HCT116 (cell line): ENCODE results near the gene EFNB2. TPM values are rescaled to one million over a fixed set of nuclear protein-coding genes. Genes with fewer than 3 reads are reported as not detected.
A peak's percentile ranks its signal among the peaks of the same experiment; 100 is the strongest.

ENCODE experiments used
- ATAC-seq: fragments of 200-7000 bp; cut with Tn5 transposase; 2 replicates; pipeline ENCODE4 v1.9.1; 2020; ENCODE audit warnings: mild to moderate bottlenecking, moderate library complexity
- BruUV-seq: library from RNA; stranded (reverse); fragments of 400-500 nt; replicated peaks from 2 replicates; lab custom pipeline; 2021; lab: Mats Ljungman, UMichigan
- CTCF ChIA-PET: fragments of 300-600 bp; sonication (Branson Sonifier 250); formaldehyde crosslinking; loops from one replicate; lab custom pipeline; 2021; ENCODE audit warnings: antibody characterized with exemption; lab: Charles Lee
- POLR2A ChIA-PET: fragments of 300-600, 350-600 bp; sonication (Branson Sonifier 250); formaldehyde crosslinking; loops from one replicate; lab custom pipeline; 2021; ENCODE audit warnings: antibody characterized with exemption; lab: Charles Lee
- RAD21 ChIA-PET, 2 experiments: fragments of 300-600 bp; sonication (Branson Sonifier 250); formaldehyde crosslinking; loops; one replicate each; lab custom pipeline; 2023; ENCODE audit warnings: low total read pairs in 2 of 2; ENCODE audit not compliant: uncharacterized antibody in 2 of 2, unreplicated experiment in 2 of 2, low non-redundant PET in 1 of 2; lab: Charles Lee
- DNase-seq: peaks from one replicate; pipeline ENCODE4 v3.0.0-alpha.2; 2010; ENCODE audit warnings: low read depth, low spot score
- H2AFZ ChIP-seq: fragments of 200-600 bp; shearing (Covaris generic), sonication (generic); 2 replicates; pipeline ENCODE4 v1.6.1; 2017; ENCODE audit warnings: low read depth, mixed run types, mixed read lengths, antibody characterized with exemption, low read length; ENCODE audit not compliant: poor library complexity, severe bottlenecking
- H3K27ac ChIP-seq: 2 replicates; pipeline ENCODE4 v1.5.1; 2012; ENCODE audit warnings: low read depth, low read length
- H3K27me3 ChIP-seq: fragments of 200-600 bp; sonication (generic); 2 replicates; pipeline ENCODE4 v1.6.1; 2016; ENCODE audit warnings: mixed run types, low read length, mixed read lengths; ENCODE audit not compliant: insufficient read depth
- H3K36me3 ChIP-seq, 2 experiments: fragments of 200-500 bp in 1 of 2; fragments of 200-600 bp in 1 of 2; sonication (Bioruptor generic) in 1 of 2; sonication (generic) in 1 of 2; 2 replicates each; pipeline versions ENCODE4 v1.5.1 to v1.6.1; 2014 to 2016; ENCODE audit warnings: low read length in 2 of 2, inconsistent platforms in 1 of 2, mixed read lengths in 1 of 2, mixed run types in 1 of 2; ENCODE audit not compliant: insufficient read depth in 2 of 2, control insufficient read depth in 1 of 2
- H3K4me1 ChIP-seq, 2 experiments: fragments of 200-600 bp in 1 of 2; sonication (generic) in 1 of 2; 2 replicates each; pipeline versions ENCODE4 v1.5.1 to v1.6.1; 2012 to 2017; ENCODE audit warnings: low read length in 2 of 2, inconsistent platforms in 1 of 2, mild to moderate bottlenecking in 1 of 2, mixed read lengths in 1 of 2, mixed run types in 1 of 2, moderate library complexity in 1 of 2; ENCODE audit not compliant: insufficient read depth in 2 of 2, control insufficient read depth in 1 of 2
- H3K4me2 ChIP-seq: fragments of 200-600 bp; sonication (generic); 2 replicates; pipeline ENCODE4 v1.6.1; 2017; ENCODE audit warnings: mixed run types, low read length, mixed read lengths
- H3K4me3 ChIP-seq, 2 experiments: fragments of 200-600 bp in 1 of 2; sonication (generic) in 1 of 2; replicated peaks in 1 of 2; 2 replicates each; pipeline ENCODE4 v1.5.1; 2011 to 2016; ENCODE audit warnings: low read length in 2 of 2, control low read depth in 1 of 2, low read depth in 1 of 2, mild to moderate bottlenecking in 1 of 2, mixed read lengths in 1 of 2, mixed run types in 1 of 2
- H3K79me2 ChIP-seq: fragments of 200-600 bp; sonication (generic); 2 replicates; pipeline ENCODE4 v1.6.1; 2017; ENCODE audit warnings: mild to moderate bottlenecking, mixed run types, low read length, moderate library complexity, mixed read lengths; ENCODE audit not compliant: insufficient read depth
- H3K9ac ChIP-seq: fragments of 200-600 bp; sonication (generic); 2 replicates; pipeline ENCODE4 v1.6.1; 2016; ENCODE audit warnings: low read length, mixed read lengths
- H3K9me2 ChIP-seq: fragments of 200-600 bp; sonication (generic), shearing (Covaris generic); 2 replicates; pipeline ENCODE4 v1.6.1; 2017; ENCODE audit warnings: mixed run types, mild to moderate bottlenecking, moderate library complexity; ENCODE audit not compliant: insufficient read depth
- H3K9me3 ChIP-seq, 2 experiments: fragments of 200-500 bp in 1 of 2; fragments of 200-600 bp in 1 of 2; sonication (Bioruptor generic) in 1 of 2; sonication (generic) in 1 of 2; 2 replicates each; pipeline ENCODE4 v1.6.1; 2014 to 2017; ENCODE audit warnings: low read length in 2 of 2, mixed read lengths in 2 of 2, inconsistent platforms in 1 of 2, low read depth in 1 of 2, mild to moderate bottlenecking in 1 of 2, mixed run types in 1 of 2, moderate library complexity in 1 of 2; ENCODE audit not compliant: control insufficient read depth in 1 of 2, insufficient read depth in 1 of 2
- H4K20me1 ChIP-seq: fragments of 200-600 bp; sonication (generic), shearing (Covaris generic); 2 replicates; pipeline ENCODE4 v1.6.1; 2017; ENCODE audit warnings: mixed run types, mild to moderate bottlenecking, moderate library complexity; ENCODE audit not compliant: insufficient read depth
- CBX3 ChIP-seq: IDR thresholded peaks from 2 replicates; pipeline ENCODE4 v1.6.1; 2012; ENCODE audit warnings: low read depth
- EGR1 ChIP-seq: IDR thresholded peaks from 2 replicates; pipeline ENCODE4 v1.6.1; 2012; ENCODE audit warnings: low read depth
- ELF1 ChIP-seq: IDR thresholded peaks from 2 replicates; pipeline ENCODE4 v1.6.1; 2012; ENCODE audit warnings: low read depth, borderline replicate concordance
- EZH2phosphoT487 ChIP-seq: fragments of 200-600 bp; IDR thresholded peaks from 2 replicates; pipeline ENCODE4 v1.6.1; 2018; ENCODE audit warnings: antibody characterized with exemption, borderline replicate concordance
- MAX ChIP-seq: IDR thresholded peaks from 2 replicates; pipeline ENCODE4 v1.6.1; 2012
- REST ChIP-seq: IDR thresholded peaks from 2 replicates; pipeline ENCODE4 v1.6.1; 2012; ENCODE audit warnings: low read depth
- SIN3A ChIP-seq: IDR thresholded peaks from 2 replicates; pipeline ENCODE4 v1.6.1; 2012; ENCODE audit warnings: low read depth
- SP1 ChIP-seq: IDR thresholded peaks from 2 replicates; pipeline ENCODE4 v1.6.1; 2012; ENCODE audit warnings: low read depth
- TCF7L2 ChIP-seq: IDR thresholded peaks from 2 replicates; pipeline ENCODE4 v1.7.0; 2011; ENCODE audit warnings: borderline replicate concordance, inconsistent platforms; ENCODE audit not compliant: insufficient read depth, insufficient read length; ENCODE audit errors: extremely low read depth
- ZFX ChIP-seq: fragments of 450-650 bp; IDR thresholded peaks from 2 replicates; pipeline ENCODE4 v1.6.1; 2017
- intact Hi-C: fragments of 100-400 bp; cut with micrococcal nuclease; formaldehyde crosslinking; loops from 2 replicates; pipeline ENCODE4 v1.10.0; 2022
- total RNA-seq: library from RNA; stranded (reverse); gene quantifications from one replicate; pipeline ENCODE4 v1.2.1, GENCODE V29; 2021; ENCODE audit not compliant: unreplicated experiment
- TF ChIP-seq, protein P1 (sequence below), 3 experiments: fragments of 200-600 bp in 1 of 3; sonication (generic) in 1 of 3; IDR thresholded peaks in 2 of 3; conservative IDR thresholded peaks in 1 of 3; 2 replicates each; pipeline ENCODE4 v1.5.1; 2012 to 2017; ENCODE audit warnings: low read depth in 2 of 3, low read length in 2 of 3, antibody characterized with exemption in 1 of 3, borderline replicate concordance in 1 of 3, control low read depth in 1 of 3, mild to moderate bottlenecking in 1 of 3, mixed read lengths in 1 of 3, mixed run types in 1 of 3, moderate library complexity in 1 of 3; ENCODE audit not compliant: insufficient read depth in 1 of 3

The EFNB2 gene
- total RNA-seq, 1 experiment from 2014 or later = 30.9 TPM

DNA sequence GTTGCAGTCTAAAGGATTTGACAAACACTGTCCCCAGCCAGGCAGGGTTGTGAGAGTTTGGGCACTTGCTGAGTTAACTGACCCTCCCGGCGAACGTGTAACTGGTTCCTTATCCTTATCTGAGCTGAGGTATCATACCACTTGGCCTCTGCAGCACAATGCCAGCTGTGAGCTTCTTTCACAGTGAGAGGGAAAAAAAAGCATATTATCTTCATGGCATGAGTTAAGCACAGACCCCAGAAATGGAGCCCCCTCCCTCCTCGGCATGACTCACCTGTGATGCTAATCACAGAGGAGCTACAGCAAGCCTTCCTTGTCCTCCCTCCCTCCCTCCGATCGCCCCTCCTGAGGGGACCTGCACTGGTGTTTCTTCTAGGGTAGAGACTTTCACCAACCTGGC is 60.5 kb downstream of the EFNB2 start:
- Histone ChIP-seq H3K9me2 (no peaks in the 10 kb centered on the region), H3K27me3 (no peaks in the 10 kb centered on the region), H3K9ac (no peak overlapping the region), H4K20me1 (no peaks in the 10 kb centered on the region), H3K79me2 (no peaks in the 10 kb centered on the region), H3K36me3 (no peaks in the 10 kb centered on the region), H3K4me2 (no peak overlapping the region), H3K9me3 (no peaks in the 10 kb centered on the region), H3K4me3 (no peak overlapping the region), H3K4me1 (peaks cover 15 to 38% of the 10 kb centered on the region in 2 experiments), H3K27ac (no peak overlapping the region), H2AFZ (no peak overlapping the region)
- no peak for DNase-seq
- RAD21 ChIA-PET = no interaction called here
- BruUV-seq = no TSS peak
- no peak for ATAC-seq
- intact Hi-C loops = loop anchor here (10.0 kb wide), 1 partner anchor 700 kb away; no protein-coding TSS in a partner anchor
- POLR2A ChIA-PET = no interaction called here
- CTCF ChIA-PET = no interaction called here
- TF ChIP-seq CBX3 = no peak
- no peak for TF ChIP-seq SP1
- TF ChIP-seq SIN3A = no peak
- no peak for TF ChIP-seq EZH2phosphoT487
- TF ChIP-seq ZFX = no peak
- TF ChIP-seq REST = no peak
- TF ChIP-seq ELF1 = no peak

DNA sequence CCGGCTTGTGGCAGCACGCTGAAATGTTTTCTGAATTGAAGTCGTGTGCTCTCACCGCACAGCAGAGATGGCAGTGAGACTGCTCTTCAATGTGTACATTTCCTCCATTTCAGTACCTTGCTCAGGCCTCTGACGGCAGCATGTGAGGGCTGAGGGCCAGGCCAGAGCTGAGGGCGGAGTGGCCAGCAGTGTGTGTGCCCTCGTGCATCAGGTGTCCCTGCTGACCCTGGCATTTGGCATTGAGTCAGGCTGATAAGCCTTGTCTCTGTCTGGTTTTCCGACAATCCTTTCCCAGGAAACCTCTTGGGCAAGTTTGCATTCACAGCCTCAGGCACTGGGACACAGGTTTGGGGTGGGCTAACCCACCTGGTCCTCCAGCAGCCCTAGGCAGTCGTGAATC is 62.3 kb downstream of the EFNB2 start:
- intact Hi-C loops = loop anchor here (10.0 kb wide), 1 partner anchor 698 kb away; no protein-coding TSS in a partner anchor
- no peak overlapping the region for H2AFZ ChIP-seq
- no peaks in the 10 kb centered on the region for H3K9me3 ChIP-seq
- ChIA-PET POLR2A (interaction anchor here (0.7 kb wide), 1 partner anchor 12 kb away, joined by 3 read pairs; no protein-coding TSS in a partner anchor), RAD21 (interaction anchor here in 1 of 2 experiments (0.7 kb wide), 1 partner anchor 69 kb away, joined by 3 read pairs; no protein-coding TSS in a partner anchor), CTCF (interaction anchor here (1.6 kb wide), 1 partner anchor 327 kb away, joined by 4 read pairs; no protein-coding TSS in a partner anchor)
- TF ChIP-seq TCF7L2 (no peak), EGR1 (no peak), MAX (no peak; the same call in 1 of the 2 replicates), ELF1 (no peak)
- TF ChIP-seq, protein P1, sequence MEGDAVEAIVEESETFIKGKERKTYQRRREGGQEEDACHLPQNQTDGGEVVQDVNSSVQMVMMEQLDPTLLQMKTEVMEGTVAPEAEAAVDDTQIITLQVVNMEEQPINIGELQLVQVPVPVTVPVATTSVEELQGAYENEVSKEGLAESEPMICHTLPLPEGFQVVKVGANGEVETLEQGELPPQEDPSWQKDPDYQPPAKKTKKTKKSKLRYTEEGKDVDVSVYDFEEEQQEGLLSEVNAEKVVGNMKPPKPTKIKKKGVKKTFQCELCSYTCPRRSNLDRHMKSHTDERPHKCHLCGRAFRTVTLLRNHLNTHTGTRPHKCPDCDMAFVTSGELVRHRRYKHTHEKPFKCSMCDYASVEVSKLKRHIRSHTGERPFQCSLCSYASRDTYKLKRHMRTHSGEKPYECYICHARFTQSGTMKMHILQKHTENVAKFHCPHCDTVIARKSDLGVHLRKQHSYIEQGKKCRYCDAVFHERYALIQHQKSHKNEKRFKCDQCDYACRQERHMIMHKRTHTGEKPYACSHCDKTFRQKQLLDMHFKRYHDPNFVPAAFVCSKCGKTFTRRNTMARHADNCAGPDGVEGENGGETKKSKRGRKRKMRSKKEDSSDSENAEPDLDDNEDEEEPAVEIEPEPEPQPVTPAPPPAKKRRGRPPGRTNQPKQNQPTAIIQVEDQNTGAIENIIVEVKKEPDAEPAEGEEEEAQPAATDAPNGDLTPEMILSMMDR (IDR thresholded peaks at IDR 0.05 in 2 of 3, conservative IDR thresholded peaks at IDR 0.05 in 1 of 3; ENCODE audit: borderline replicate concordance in 1 of 3, insufficient read depth in 1 of 3, low read depth in 2 of 3, low read length in 2 of 3) = no peak
- BruUV-seq = no TSS peak
- H3K4me1 ChIP-seq = peaks cover 15 to 38% of the 10 kb centered on the region in 2 experiments
- ATAC-seq (no peak), DNase-seq (no peak)
- no peak overlapping the region for H3K4me3 ChIP-seq
- H3K9me2 ChIP-seq = no peaks in the 10 kb centered on the region
- no peaks in the 10 kb centered on the region for H3K36me3 ChIP-seq
- H3K9ac ChIP-seq = peak overlapping the region; percentile 54
- H3K4me2 ChIP-seq = peak overlapping the region; percentile 76
- no peaks in the 10 kb centered on the region for H4K20me1 ChIP-seq
- H3K79me2 ChIP-seq = no peaks in the 10 kb centered on the region
- H3K27ac ChIP-seq = no peak overlapping the region
- no peaks in the 10 kb centered on the region for H3K27me3 ChIP-seq
